WTC11 (cell line): ENCODE measurements around the gene FHL1.

Experiments used
- CTCF ChIP-seq: fragments of 200-600 bp; IDR thresholded peaks from 2 replicates; pipeline ENCODE4 v1.8.0; 2022; ENCODE audit warnings: antibody characterized with exemption
- E2F4 ChIP-seq: sonication (generic); formaldehyde crosslinking; IDR thresholded peaks from 2 replicates; pipeline ENCODE4 v1.8.1; 2022; ENCODE audit warnings: low read depth, mild to moderate bottlenecking, moderate library complexity, missing genetic modification reagents, borderline replicate concordance
- E2F5 ChIP-seq: sonication (generic); formaldehyde crosslinking; IDR thresholded peaks from 2 replicates; pipeline ENCODE4 v1.8.1; 2022; ENCODE audit warnings: mild to moderate bottlenecking, moderate library complexity, missing genetic modification reagents
- JUN ChIP-seq: sonication (generic); formaldehyde crosslinking; IDR thresholded peaks from 2 replicates; pipeline ENCODE4 v1.8.0; 2023; ENCODE audit warnings: mild to moderate bottlenecking, missing genetic modification reagents
- NFYB ChIP-seq: sonication (generic); formaldehyde crosslinking; conservative IDR thresholded peaks from 2 replicates; pipeline ENCODE4 v1.8.0; 2022; ENCODE audit warnings: low read depth, missing genetic modification reagents
- NR3C1 ChIP-seq: sonication (generic); formaldehyde crosslinking; conservative IDR thresholded peaks from 2 replicates; pipeline ENCODE4 v1.8.1; 2023; ENCODE audit warnings: low read depth, mild to moderate bottlenecking, missing genetic modification reagents
- PRDM15 ChIP-seq: sonication (generic); formaldehyde crosslinking; IDR thresholded peaks from 2 replicates; pipeline ENCODE4 v1.8.0; 2022; ENCODE audit warnings: missing genetic modification reagents
- RELA ChIP-seq: sonication (generic); formaldehyde crosslinking; IDR thresholded peaks from 2 replicates; pipeline ENCODE4 v1.8.1; 2022; ENCODE audit warnings: missing genetic modification reagents, mild to moderate bottlenecking, borderline replicate concordance
- SP1 ChIP-seq: sonication (generic); formaldehyde crosslinking; conservative IDR thresholded peaks from 2 replicates; pipeline ENCODE4 v1.8.1; 2022; ENCODE audit warnings: missing genetic modification reagents
- ZNF121 ChIP-seq: sonication (generic); formaldehyde crosslinking; IDR thresholded peaks from 2 replicates; pipeline ENCODE4 v1.8.0; 2023; ENCODE audit warnings: missing genetic modification reagents

- TF ChIP-seq CTCF (no peak), PRDM15 (CRISPR knock-in tag) (no peak), E2F4 (no peak), ZNF121 (no peak), RELA (CRISPR knock-in tag) (no peak), NFYB (CRISPR knock-in tag) (no peak), JUN (CRISPR knock-in tag) (no peak), SP1 (CRISPR knock-in tag) (no peak), NR3C1 (CRISPR knock-in tag) (no peak), E2F5 (no peak)
Observed at GRCh38 chrX:136121788-136122187, 25.5 kb upstream of the FHL1 start.
